ENCODE results near the gene SMC3.

Gene SMC3

DNA sequence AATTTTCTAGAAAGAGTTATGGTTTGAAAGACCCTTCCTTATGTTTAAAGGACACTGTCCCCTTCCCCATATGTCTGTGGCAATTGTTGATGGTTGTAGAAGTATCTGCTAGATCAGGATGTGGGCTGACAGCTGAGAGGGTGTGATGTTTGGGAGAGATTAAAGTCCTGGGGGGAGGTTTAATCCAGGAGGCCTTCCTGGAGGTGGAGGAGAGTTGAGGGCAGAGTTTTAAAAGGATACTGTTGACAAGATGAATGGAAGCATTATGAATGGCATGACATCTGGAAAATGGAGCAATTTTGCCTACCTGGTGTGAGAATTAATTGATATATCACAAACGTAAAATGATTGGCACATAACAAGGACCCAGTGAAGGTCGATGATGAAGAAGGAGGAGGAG is 32.9 kb upstream of the SMC3 start:
- no peak overlapping the region for H3K27ac ChIP-seq
- TF ChIP-seq, protein P1, sequence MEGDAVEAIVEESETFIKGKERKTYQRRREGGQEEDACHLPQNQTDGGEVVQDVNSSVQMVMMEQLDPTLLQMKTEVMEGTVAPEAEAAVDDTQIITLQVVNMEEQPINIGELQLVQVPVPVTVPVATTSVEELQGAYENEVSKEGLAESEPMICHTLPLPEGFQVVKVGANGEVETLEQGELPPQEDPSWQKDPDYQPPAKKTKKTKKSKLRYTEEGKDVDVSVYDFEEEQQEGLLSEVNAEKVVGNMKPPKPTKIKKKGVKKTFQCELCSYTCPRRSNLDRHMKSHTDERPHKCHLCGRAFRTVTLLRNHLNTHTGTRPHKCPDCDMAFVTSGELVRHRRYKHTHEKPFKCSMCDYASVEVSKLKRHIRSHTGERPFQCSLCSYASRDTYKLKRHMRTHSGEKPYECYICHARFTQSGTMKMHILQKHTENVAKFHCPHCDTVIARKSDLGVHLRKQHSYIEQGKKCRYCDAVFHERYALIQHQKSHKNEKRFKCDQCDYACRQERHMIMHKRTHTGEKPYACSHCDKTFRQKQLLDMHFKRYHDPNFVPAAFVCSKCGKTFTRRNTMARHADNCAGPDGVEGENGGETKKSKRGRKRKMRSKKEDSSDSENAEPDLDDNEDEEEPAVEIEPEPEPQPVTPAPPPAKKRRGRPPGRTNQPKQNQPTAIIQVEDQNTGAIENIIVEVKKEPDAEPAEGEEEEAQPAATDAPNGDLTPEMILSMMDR (conservative IDR thresholded peaks at IDR 0.05): no peak

DNA sequence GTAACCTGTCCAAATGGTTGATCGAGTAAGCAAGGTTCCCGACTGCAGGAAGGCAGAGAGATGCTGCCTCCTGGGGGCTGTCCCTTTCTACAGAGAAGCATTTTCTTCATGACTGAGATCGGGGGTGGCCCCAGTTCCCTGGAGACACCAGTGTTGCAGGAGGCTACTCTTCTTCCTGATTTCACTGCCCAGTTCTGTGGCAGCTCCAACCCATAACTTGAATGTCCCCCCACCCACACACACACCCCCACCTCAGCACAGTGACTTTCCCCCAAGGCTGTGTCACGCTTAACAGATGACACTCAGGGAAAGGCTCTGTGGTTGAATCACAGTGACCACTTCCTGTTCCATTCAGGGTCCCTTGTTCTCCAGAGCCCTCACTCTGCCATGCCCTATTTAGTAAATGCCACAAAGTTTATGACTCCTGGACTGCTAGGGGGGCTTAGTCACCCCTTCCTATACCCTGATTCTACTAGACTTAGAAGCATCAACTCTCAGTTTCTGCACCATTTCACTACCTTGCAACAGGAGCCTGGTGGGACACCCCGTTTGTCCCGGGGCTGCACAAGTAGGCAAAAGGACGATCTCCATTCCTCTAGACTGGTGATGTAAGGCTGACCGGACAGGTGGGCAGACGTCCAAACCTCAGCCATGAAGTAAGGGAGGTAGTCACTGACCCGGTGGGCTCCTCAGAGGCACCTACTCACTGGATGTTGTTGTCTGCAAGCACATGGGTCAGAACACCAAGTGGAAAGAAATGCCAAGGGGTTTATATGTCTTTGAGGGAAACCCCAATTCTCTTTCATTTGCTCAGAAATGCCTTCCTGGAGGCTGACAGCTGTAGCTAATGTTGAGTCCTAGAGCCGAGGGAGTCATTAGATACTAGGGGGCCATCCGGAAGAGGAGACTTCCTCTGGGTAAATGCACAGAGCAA is 31.3 kb upstream of the SMC3 start:
- no peak overlapping the region for H3K27ac ChIP-seq
- TF ChIP-seq, protein P1 (conservative IDR thresholded peaks at IDR 0.05): no peak; the same call in 1 of the 2 replicates

DNA sequence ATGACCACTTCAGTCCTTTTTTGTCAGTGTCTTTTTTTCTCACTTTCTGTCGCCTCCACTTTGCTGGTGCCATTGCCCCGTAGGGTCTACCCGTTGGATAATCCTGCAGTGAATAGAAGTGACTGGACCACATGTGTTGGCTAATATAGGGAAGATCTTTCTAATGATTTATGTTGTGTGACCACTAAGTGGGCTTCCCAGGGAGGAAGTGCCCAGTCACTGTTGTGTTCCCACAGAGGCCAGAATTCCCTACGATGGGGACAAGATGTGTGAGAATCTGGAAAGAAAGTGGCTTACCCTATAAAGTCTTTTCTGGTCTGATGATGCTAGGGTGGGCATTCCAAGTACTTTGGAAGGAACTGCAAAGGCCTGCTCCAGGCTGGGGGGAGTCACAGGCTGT is 28.4 kb upstream of the SMC3 start:
- no peak overlapping the region for H3K27ac ChIP-seq
- TF ChIP-seq, protein P1 (conservative IDR thresholded peaks at IDR 0.05): no peak

DNA sequence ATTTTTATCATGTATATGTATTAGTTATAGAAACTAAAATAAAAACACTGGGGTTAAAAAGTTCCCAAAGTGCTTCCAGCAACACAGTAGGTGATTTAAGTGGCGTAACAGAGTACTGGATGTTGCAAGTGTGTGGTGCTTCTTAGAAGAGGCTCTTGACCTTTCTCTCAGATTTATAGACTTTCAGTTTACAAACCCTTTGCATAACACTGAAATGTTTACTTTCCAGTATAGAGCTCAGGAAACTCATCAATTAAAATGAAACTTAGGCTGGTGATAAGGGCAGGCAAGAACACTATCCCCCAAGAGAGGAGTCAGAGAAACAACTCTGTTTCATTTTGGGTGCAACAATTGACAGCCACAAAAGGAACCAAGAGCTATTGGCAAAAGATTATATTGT is 27.5 kb upstream of the SMC3 start:
- H3K27ac ChIP-seq: no peak overlapping the region
- TF ChIP-seq, protein P1 (conservative IDR thresholded peaks at IDR 0.05): no peak

DNA sequence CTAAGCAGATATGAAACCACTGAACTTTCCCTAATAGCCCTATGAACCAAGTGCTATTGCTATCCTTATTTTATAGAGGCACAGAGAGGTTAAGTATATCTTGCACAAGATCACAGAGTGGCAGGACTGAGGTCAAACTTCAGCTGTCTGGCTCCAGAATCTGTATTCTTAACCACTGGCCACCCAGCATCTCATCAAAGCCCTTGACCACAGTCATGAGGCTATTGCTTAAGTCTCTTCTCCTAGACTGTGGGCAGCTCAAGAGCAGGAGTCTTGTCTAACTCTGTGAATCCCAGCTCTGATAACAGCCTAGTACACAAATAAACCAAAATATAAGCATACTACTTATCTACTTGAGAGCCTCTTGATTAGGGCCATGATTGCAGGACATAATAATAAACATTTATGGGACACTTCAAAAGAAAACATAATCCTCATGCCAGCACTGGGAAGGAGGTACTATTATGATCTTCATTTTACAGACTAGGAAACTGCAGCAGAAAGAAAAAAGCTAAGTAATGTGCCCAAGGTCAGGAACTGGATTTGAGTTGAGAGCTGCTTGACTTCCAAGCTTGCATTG is 22.4 kb upstream of the SMC3 start:
- TF ChIP-seq, protein P1 (conservative IDR thresholded peaks at IDR 0.05): no peak
- no peak overlapping the region for H3K27ac ChIP-seq

DNA sequence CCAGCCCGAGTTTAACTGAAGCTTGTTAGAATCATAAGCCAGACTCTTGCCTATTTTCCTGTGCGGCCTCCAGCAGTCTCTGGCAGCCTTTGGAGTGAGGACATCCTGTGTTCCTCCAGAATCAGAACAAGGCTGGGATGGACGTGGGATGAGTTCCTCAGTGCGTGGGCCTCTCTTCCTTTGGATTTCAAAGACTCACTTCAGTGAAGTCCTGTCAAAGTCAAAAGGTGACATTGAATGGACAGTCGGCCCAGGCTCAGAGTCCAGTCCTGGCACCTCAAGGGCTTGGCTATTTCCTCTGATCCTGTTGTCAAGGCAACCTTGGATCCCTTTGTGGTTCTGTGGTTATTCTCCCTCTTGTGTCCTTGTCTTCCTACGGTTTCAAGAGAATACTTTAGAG is 21.4 kb upstream of the SMC3 start:
- TF ChIP-seq, protein P1 (conservative IDR thresholded peaks at IDR 0.05): no peak
- no peak overlapping the region for H3K27ac ChIP-seq

DNA sequence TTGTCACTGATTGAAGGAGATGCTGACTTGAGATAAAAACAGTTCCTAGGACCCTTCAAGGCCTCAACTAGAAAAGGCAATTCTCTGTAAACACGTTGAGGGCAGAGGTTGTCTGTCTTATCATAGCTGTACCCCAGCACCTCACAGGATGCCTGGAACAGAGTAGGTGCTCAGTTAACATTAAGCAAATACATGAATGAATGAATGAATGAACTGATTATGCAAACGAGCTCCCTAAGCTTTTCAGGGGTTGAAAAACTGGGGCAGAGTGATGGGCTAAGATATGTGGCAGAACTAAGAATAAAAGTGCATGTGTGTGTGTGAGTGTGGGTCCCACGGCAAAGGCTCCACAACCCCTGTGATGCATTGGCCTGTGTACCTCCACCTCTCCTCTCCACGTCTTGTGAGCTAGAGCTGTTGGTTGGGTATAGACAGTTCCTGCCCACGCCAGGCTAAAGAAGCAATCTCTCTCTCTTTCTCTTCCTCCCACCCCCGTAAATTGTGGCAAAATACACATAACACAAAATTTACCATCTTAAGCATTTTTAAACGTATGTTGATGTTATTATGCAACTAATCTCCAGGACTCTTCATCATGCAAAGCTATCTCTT is 20.9 kb upstream of the SMC3 start:
- TF ChIP-seq, protein P1 (conservative IDR thresholded peaks at IDR 0.05): no peak
- H3K27ac ChIP-seq: no peak overlapping the region
